H9 (cell line): ENCODE measurements around the gene PRRX2. TPM values are rescaled to one million over a fixed set of nuclear protein-coding genes. Genes with fewer than 3 reads are reported as not detected.

ENCODE experiments used
- DNase-seq: peaks from one replicate; pipeline ENCODE4 v3.0.0-alpha.2; 2017
- H2AFZ ChIP-seq: one replicate; pipeline ENCODE4 v1.6.1; 2013; ENCODE audit warnings: mild to moderate bottlenecking, low read length, control low read depth, moderate library complexity
- H2AK5ac ChIP-seq: 2 replicates; pipeline ENCODE4 v1.6.1; 2013; ENCODE audit warnings: low read length, control low read depth, mixed read lengths; ENCODE audit not compliant: insufficient read length
- H2BK120ac ChIP-seq: one replicate; pipeline ENCODE4 v1.6.1; 2013; ENCODE audit warnings: low read depth, mild to moderate bottlenecking, low read length, control low read depth, inconsistent platforms; ENCODE audit not compliant: poor library complexity, severe bottlenecking
- H2BK12ac ChIP-seq: 2 replicates; pipeline ENCODE4 v1.6.1; 2013; ENCODE audit warnings: low read length, control low read depth, mixed read lengths, low read depth; ENCODE audit not compliant: insufficient read length
- H2BK15ac ChIP-seq: 2 replicates; pipeline ENCODE4 v1.6.1; 2013; ENCODE audit warnings: low read depth, low read length, control low read depth
- H2BK20ac ChIP-seq: one replicate; pipeline ENCODE4 v1.6.1; 2013; ENCODE audit warnings: low read depth, mild to moderate bottlenecking, low read length, control low read depth, inconsistent platforms; ENCODE audit not compliant: poor library complexity, severe bottlenecking
- H2BK5ac ChIP-seq: 2 replicates; pipeline ENCODE4 v1.6.1; 2013; ENCODE audit warnings: low read length, control low read depth, mixed read lengths; ENCODE audit not compliant: insufficient read length
- H3K14ac ChIP-seq: 2 replicates; pipeline ENCODE4 v1.6.1; 2013; ENCODE audit warnings: low read length, control low read depth; ENCODE audit not compliant: insufficient read depth
- H3K18ac ChIP-seq: 2 replicates; pipeline ENCODE4 v1.6.1; 2013; ENCODE audit warnings: low read depth, mild to moderate bottlenecking, mixed read lengths, low read length, control low read depth; ENCODE audit not compliant: insufficient read length
- H3K23ac ChIP-seq: 2 replicates; pipeline ENCODE4 v1.6.1; 2013; ENCODE audit warnings: low read length, control low read depth, mixed read lengths, low read depth; ENCODE audit not compliant: insufficient read length
- H3K23me2 ChIP-seq: 2 replicates; pipeline ENCODE4 v1.6.1; 2013; ENCODE audit warnings: low read depth, mild to moderate bottlenecking, mixed read lengths, low read length, control low read depth; ENCODE audit not compliant: insufficient read length, poor library complexity, severe bottlenecking
- H3K27ac ChIP-seq: 2 replicates; pipeline ENCODE4 v1.5.1; 2013; ENCODE audit warnings: low read length, control low read depth, mixed read lengths, low read depth; ENCODE audit not compliant: insufficient read length
- H3K27me3 ChIP-seq: 2 replicates; pipeline ENCODE4 v1.6.1; 2013; ENCODE audit warnings: low read length, control low read depth, inconsistent platforms; ENCODE audit not compliant: insufficient read depth
- H3K4ac ChIP-seq: 2 replicates; pipeline ENCODE4 v1.6.1; 2013; ENCODE audit warnings: low read depth, mild to moderate bottlenecking, control low read depth, inconsistent platforms, low read length, moderate library complexity
- H3K4me1 ChIP-seq: 2 replicates; pipeline ENCODE4 v1.6.1; 2013; ENCODE audit warnings: low read length, control low read depth, inconsistent platforms; ENCODE audit not compliant: insufficient read depth
- H3K4me2 ChIP-seq: 2 replicates; pipeline ENCODE4 v1.6.1; 2013; ENCODE audit warnings: low read length, control low read depth, mixed read lengths; ENCODE audit not compliant: insufficient read length, insufficient read depth
- H3K56ac ChIP-seq: 2 replicates; pipeline ENCODE4 v1.6.1; 2013; ENCODE audit warnings: low read depth, mild to moderate bottlenecking, mixed read lengths, low read length, control low read depth; ENCODE audit not compliant: insufficient read length
- H3K79me1 ChIP-seq: 2 replicates; pipeline ENCODE4 v1.6.1; 2013; ENCODE audit warnings: low read depth, mild to moderate bottlenecking, moderate library complexity, low read length, control low read depth, inconsistent platforms; ENCODE audit not compliant: insufficient read depth, poor library complexity, severe bottlenecking
- H3K79me2 ChIP-seq: 2 replicates; pipeline ENCODE4 v1.6.1; 2013; ENCODE audit warnings: low read length, control low read depth, inconsistent platforms; ENCODE audit not compliant: insufficient read depth
- H3K9ac ChIP-seq: 2 replicates; pipeline ENCODE4 v1.6.1; 2013; ENCODE audit warnings: low read length, control low read depth, mixed read lengths; ENCODE audit not compliant: insufficient read length; ENCODE audit errors: extremely low read depth
- H3K9me3 ChIP-seq: one replicate; pipeline ENCODE4 v1.6.1; 2013; ENCODE audit warnings: low read depth, low read length, inconsistent platforms; ENCODE audit not compliant: control insufficient read depth
- H3T11ph ChIP-seq: one replicate; pipeline ENCODE4 v1.6.1; 2013; ENCODE audit warnings: mild to moderate bottlenecking, low read length, control low read depth, inconsistent platforms
- H4K20me1 ChIP-seq: one replicate; pipeline ENCODE4 v1.6.1; 2013; ENCODE audit not compliant: control insufficient read depth, insufficient read length, insufficient read depth
- H4K5ac ChIP-seq: 2 replicates; pipeline ENCODE4 v1.6.1; 2013; ENCODE audit warnings: low read depth, mild to moderate bottlenecking, mixed read lengths, low read length, control low read depth; ENCODE audit not compliant: insufficient read length
- H4K8ac ChIP-seq: replicated peaks from 2 replicates; pipeline ENCODE4 v1.6.1; 2013; ENCODE audit warnings: low read length, control low read depth, mixed read lengths, low read depth; ENCODE audit not compliant: insufficient read length
- H4K91ac ChIP-seq: 2 replicates; pipeline ENCODE4 v1.6.1; 2013; ENCODE audit warnings: low read depth, mild to moderate bottlenecking, moderate library complexity, mixed read lengths, low read length, control low read depth; ENCODE audit not compliant: insufficient read length
- H3K27ac Mint-ChIP-seq, 3 experiments: 2 replicates in 2 of 3; 3 replicates in 1 of 3; pipeline ENCODE4 v1.8.0; 2020 to 2021; ENCODE audit warnings: mixed read lengths in 3 of 3, mild to moderate bottlenecking in 1 of 3, moderate library complexity in 1 of 3
- H3K27me3 Mint-ChIP-seq: 2 replicates; pipeline ENCODE4 v1.8.0; 2021; ENCODE audit warnings: low read depth, mild to moderate bottlenecking, moderate library complexity, mixed read lengths
- H3K36me3 Mint-ChIP-seq, 3 experiments: 2 replicates in 2 of 3; 3 replicates in 1 of 3; pipeline ENCODE4 v1.8.0; 2020 to 2021; ENCODE audit warnings: low read depth in 3 of 3, mixed read lengths in 3 of 3; ENCODE audit not compliant: insufficient read depth in 1 of 3
- H3K4me1 Mint-ChIP-seq, 2 experiments: 2 replicates each; pipeline ENCODE4 v1.8.0; 2020; ENCODE audit warnings: mixed read lengths in 2 of 2
- H3K4me3 Mint-ChIP-seq, 2 experiments: 2 replicates in 1 of 2; 3 replicates in 1 of 2; pipeline ENCODE4 v1.8.0; 2020 to 2021; ENCODE audit warnings: mild to moderate bottlenecking in 2 of 2, mixed read lengths in 2 of 2, moderate library complexity in 1 of 2
- H3K9me3 Mint-ChIP-seq, 2 experiments: 2 replicates in 1 of 2; 3 replicates in 1 of 2; pipeline ENCODE4 v1.8.0; 2020; ENCODE audit warnings: mild to moderate bottlenecking in 2 of 2, mixed read lengths in 2 of 2, moderate library complexity in 1 of 2
- CTCF ChIP-seq: fragments of 200-600 bp; sonication (generic); conservative IDR thresholded peaks from 3 replicates; pipeline ENCODE4 v1.8.0; 2021; ENCODE audit warnings: antibody characterized with exemption, mild to moderate bottlenecking
- WGBS: extraction: QIAGEN DNeasy Blood & Tissue Kit; methylation state at CpG from one replicate; pipeline ENCODE4 v1.1.7; 2013; ENCODE audit warnings: missing lambda C conversion rate, low lambda C conversion rate, mixed read lengths; ENCODE audit not compliant: insufficient read length; ENCODE audit errors: extremely low coverage; 5-methylcytosine and 5-hydroxymethylcytosine counted together
- total RNA-seq: library from RNA; stranded (reverse); gene quantifications from 2 replicates; pipeline ENCODE4 v1.2.1, GENCODE V29; 2021

Gene PRRX2
- total RNA-seq, 1 experiment from 2014 or later, result 3.9 TPM

- Histone ChIP-seq H2BK15ac (no peak overlapping the region), H4K8ac (no peak overlapping the region), H2AFZ (no peak overlapping the region), H3K4me1 (no peaks in the 10 kb centered on the region), H3K56ac (no peak overlapping the region), H3K9me3 (no peaks in the 10 kb centered on the region), H3K14ac (no peak overlapping the region), H4K20me1 (no peaks in the 10 kb centered on the region), H4K5ac (no peak overlapping the region), H3K9ac (no peak overlapping the region), H3K79me1 (no peaks in the 10 kb centered on the region), H2BK12ac (no peak overlapping the region), H3K4ac (no peak overlapping the region), H3K79me2 (no peaks in the 10 kb centered on the region), H3K27me3 (no peaks in the 10 kb centered on the region), H3K27ac (no peak overlapping the region), H3T11ph (no peak overlapping the region), H2BK5ac (no peak overlapping the region), H3K23ac (no peak overlapping the region), H4K91ac (no peak overlapping the region), H3K18ac (no peak overlapping the region), H3K4me2 (no peak overlapping the region), H2BK120ac (no peak overlapping the region), H2BK20ac (no peak overlapping the region), H3K23me2 (peaks cover 11% of the 10 kb centered on the region), H2AK5ac (no peak overlapping the region)
- no CpG with 5 or more reads among the region's 11 CpGs for WGBS
- TF ChIP-seq CTCF, result no peak
- Mint-ChIP-seq H3K27me3 (peaks cover 39% of the 10 kb centered on the region), H3K9me3 (no peaks in the 10 kb centered on the region), H3K4me3 (no peak overlapping the region), H3K36me3 (no peaks in the 10 kb centered on the region; a peak in 1 of 7 replicates), H3K4me1 (peaks cover 9 to 24% of the 10 kb centered on the region in 2 experiments), H3K27ac (no peak overlapping the region)
- DNase-seq, result no peak
These were observed 28.8 kb downstream of the PRRX2 start for GRCh38 chr9:129694243-129694646.
